HG03354 (cell line): ENCODE data around the gene CTRL.
"Not testable (repeated sequence)": the region's sequence is repeated elsewhere in the genome, so short reads cannot be mapped to it uniquely, and the experiment has no call there.

Source experiments
- ATAC-seq: cut with Tn5 transposase; IDR thresholded peaks from one replicate; pipeline ENCODE4 v1.9.1; 2021; ENCODE audit warnings: mild to moderate bottlenecking; ENCODE audit not compliant: unreplicated experiment, poor library complexity, severe bottlenecking

Gene CTRL

GRCh38 chr16:67931712-67932461 lies at the start of gene CTRL:
Gene CTRL, minus strand, starts transcription at chr16:67931862. Its CDS starts 10 bp downstream, at chr16:67931852.
- no peak for ATAC-seq

GRCh38 chr16:67979955-67980678 lies 48.5 kb upstream of the CTRL start, which contains the start of gene DPEP3:
Gene DPEP3, minus strand, starts transcription at chr16:67980499. Its CDS starts 119 bp downstream, at chr16:67980380.
- no peak for ATAC-seq

GRCh38 chr16:67977469-67978227 lies 46.0 kb upstream of the CTRL start:
- ATAC-seq = no peak

- no peak for ATAC-seq
Measured at GRCh38 chr16:67977005-67977404, 45.3 kb upstream of the CTRL start.

- ATAC-seq = no peak
Measured at GRCh38 chr16:67976205-67976604, 44.5 kb upstream of the CTRL start.

- no peak for ATAC-seq
Measured at GRCh38 chr16:67975321-67976105, 43.9 kb upstream of the CTRL start.

- ATAC-seq = not testable (repeated sequence)
Measured at GRCh38 chr16:67972285-67972684, 40.6 kb upstream of the CTRL start.

- no peak for ATAC-seq
Measured at GRCh38 chr16:67971111-67971510, 39.4 kb upstream of the CTRL start.

GRCh38 chr16:67969254-67970039 lies 37.8 kb upstream of the CTRL start:
- no peak for ATAC-seq

GRCh38 chr16:67968400-67969253 lies 37.0 kb upstream of the CTRL start, which contains the start of gene SLC12A4:
Gene SLC12A4, minus strand, starts transcription at chr16:67968637. Its CDS starts 84 bp downstream, at chr16:67968553.
- peak; percentile 73 for ATAC-seq

- ATAC-seq = peak; percentile 33
Measured at GRCh38 chr16:67967958-67968399, 36.3 kb upstream of the CTRL start.

- ATAC-seq = peak; percentile 4
Measured at GRCh38 chr16:67967183-67967957, 35.7 kb upstream of the CTRL start.

- ATAC-seq = no peak
Measured at GRCh38 chr16:67966549-67967182, 35.0 kb upstream of the CTRL start.

- ATAC-seq = no peak
Measured at GRCh38 chr16:67965668-67966548, 34.2 kb upstream of the CTRL start.

GRCh38 chr16:67964477-67965131 lies 32.9 kb upstream of the CTRL start:
- ATAC-seq = no peak
